NCI-H526 (cell line): ENCODE results near the gene TMEM119.
A peak's percentile ranks its signal among the peaks of the same experiment; 100 is the strongest.

ENCODE experiments used
- DNase-seq, 2 experiments: peaks; one replicate each; lab custom pipeline; 2025; lab: John Stamatoyannopoulos, UW

The TMEM119 gene, protein sequence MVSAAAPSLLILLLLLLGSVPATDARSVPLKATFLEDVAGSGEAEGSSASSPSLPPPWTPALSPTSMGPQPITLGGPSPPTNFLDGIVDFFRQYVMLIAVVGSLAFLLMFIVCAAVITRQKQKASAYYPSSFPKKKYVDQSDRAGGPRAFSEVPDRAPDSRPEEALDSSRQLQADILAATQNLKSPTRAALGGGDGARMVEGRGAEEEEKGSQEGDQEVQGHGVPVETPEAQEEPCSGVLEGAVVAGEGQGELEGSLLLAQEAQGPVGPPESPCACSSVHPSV

DNA sequence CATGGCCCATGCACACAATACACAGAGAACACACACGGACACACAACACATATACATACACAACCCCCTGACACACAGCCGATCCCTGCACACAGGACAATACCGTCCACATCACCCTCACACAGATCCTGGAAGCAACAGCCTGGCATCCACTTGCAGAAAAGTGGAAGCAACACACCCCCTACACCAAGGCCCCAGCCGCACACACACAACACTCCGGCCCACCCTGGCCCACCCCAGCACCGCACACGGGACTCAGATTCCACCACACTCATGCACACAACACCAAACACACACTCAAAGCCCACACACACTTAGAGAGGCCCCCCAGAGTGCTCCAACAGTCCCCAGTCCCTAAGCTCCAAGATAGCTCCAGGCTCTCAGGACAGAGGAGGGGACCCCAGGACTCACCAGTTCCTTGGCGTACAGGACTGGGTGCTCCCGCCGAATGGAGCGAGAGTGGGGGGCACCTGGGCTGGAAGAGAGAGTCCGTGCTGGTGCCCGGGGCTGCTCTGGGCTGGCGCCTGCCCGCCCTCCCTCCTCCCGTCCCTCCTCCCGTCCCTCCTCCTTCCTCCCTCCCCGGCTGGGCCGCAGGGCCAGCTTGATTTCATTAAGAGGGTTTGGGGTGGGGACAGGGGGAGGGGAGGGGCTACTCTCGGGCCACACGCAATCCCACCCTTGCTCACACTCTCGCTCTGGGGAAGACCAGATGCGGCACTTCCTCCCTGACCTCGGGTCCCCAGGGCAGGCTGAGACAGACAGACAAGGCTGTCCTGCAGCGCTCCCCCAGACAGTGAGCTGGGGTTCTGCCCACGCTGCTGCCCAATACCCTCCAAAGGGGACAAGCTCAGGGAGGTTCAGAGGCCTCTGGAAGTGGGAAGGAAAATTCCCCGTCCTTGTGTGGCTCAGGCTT is at the start of gene TMEM119:
Gene TMEM119, minus strand, starts transcription at position 526 of the 913 bp plus-strand sequence. CDS start 5,701 bp downstream, outside the sequence.
- DNase-seq: no peak

DNA sequence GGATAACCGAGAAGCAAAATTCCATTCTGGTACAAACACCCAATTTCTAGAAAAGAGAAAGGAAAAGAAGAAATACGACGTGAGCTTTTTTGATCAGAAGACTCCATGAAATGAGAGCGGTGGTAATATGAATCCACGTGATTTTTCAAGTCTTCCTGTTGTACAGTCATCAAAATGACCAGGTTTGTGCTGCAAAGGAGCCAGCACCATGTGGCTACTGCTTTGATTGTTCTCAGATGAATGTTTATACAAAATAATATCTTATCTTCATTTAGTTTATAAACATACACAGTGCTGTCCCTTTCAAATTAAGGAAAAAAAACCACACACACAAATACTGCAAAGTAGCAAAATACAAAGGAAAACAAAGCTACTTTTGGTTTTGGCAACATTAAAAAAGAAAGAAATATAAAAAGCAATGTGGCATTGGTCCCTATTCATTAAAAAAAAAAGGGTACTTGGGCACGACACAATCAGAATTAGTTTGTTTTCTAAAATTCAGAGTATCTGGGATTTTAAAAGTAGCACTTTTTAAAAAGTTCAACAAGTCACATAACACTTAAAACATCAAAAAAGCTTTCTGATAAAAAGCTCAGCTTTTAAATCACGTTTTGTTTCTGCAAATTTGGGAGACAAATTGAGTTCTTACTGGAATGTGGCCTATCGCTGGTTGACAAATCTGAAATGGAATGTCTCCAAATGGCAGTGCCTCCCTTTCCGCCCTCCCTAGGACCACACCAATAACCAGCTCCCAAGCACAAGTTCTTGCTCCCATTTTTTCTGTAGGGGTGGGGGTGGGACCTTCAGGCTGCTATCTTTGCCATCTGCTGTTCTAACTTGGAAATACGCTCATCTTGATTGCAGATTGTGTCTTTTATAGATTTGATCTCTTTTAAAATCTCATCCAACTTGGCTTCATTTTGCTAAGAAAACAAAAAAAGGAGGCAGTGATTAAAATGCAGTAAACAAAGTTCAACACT is 49.0 kb upstream of the TMEM119 start:
- DNase-seq: no peak

DNA sequence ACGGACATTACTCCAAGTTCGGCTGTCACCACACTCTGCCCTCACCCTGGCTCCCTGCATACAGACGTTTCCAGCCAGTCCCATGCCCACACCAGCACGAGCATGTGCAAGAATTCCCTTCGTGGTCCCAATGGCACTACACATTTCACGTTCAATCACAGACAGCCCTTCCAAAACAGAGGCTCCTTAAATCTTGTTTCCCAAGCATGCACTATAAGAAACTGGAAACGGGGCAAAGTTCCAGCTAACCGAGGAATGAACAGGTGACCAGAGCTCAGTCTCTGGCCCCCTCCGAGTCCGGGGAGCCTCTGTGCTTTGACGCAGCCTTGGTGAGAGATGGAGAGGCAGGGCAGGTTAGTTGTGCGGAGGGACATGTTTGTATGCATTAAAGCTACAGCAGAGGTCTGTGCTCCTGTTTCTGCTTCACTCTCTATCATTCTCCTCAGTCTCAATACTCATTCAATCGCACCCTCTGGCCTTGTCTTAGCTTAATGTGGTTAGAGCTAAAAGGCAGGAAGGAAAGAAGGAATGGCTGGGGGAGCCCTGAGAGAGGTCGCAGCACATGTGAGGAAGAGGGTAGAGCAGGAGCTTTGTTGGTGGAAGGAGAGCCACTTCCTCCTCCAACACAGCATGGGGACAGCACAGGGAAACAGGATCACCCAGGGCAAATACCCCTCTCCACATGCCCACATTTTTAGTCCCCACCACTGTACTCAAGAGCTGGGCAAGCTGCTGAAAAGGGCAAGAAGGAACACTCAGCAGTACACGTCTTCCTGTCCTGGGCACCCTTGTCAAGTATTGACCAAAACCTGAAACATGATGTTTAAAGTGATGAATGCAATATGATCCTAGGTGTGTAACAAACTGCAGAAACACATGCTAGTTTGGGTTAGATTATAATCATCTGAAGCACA is 48.1 kb upstream of the TMEM119 start:
- no peak for DNase-seq

DNA sequence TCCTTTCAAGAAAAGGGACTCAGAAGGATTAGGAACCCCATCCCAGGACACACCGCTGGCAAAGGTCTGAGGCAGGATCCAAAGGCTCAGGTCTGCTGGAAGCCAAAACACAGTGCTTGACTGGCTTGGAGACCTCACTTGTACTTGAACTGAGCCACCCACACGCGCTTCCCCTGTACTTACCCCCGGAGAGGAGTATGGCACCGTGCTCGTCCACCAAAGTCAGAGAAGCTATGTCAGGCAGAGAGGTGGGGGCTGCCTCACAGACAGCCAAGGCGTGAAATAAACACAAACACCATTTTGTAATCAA is 46.9 kb upstream of the TMEM119 start:
- no peak for DNase-seq

DNA sequence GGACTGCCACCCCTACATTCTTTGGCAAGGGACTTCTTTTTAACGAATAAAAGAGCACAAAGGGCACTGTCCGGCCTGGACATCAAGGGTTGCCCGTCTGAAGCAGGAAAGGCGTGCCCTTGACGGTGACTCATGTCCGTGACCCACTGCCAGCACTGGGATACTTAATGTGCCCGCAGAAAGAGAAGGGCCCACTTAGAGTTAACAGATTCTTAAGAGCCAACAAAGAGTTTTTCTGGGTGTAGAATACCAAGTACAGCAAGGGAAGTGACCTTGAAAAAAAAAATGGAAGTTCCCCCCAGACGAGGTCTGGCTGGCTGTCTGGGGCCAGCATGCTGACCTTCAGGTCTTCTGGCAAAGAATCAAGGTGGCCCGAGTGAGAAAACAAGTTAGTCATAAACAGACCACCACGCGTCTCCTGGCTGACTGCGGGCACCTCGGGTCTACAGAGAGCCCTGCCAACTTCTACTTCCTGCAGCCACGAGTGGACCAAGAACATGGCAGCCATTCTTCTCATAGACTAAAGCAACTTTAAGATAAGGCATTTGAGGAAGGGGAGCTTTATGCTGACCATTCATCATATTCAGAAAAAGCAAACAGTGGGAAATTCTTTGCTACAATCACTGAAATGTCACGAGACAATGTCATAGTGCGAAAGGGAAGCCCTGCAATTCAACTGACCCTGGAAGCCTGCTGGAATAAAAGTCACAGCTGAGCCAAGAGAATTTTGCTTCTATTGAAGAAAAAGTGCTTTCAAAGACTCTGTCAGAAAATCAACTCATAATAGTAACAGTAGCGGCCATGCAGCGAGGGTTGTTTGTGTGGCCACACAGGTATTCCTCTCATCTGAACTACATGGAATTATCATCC is 46.3 kb upstream of the TMEM119 start:
- DNase-seq: no peak

DNA sequence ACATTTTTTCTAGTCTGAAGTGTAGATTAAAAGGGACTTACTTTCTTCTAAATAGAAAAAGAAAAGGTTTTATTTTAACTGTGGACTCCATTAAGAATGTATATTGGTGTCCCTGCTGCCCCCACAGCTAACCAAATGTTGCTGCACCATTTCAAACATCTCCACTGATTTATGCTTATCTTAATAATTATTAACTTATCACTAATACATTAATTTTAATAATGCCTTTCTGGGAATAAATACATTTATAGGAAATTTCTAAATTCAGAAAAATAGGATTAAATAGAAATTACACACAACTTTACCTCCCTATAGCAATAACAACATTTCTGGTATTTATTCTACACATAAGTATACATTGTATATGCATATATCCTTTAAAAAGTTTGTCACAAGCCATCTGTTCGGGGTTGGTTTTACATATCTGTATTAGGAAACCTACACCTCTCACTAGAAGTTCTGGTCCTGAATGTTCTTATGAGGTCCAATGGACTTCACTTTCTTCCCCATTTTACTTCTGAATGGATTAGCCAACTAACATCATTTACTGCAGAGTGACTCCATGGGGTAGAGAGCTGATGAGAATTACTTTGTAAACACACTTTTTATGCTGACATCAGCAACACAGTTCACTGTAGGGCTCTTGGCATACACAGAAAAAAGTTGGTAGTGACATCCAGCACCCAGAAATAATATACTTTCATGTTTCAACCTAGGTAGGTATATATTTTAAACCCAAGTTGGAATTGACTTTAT is 45.2 kb upstream of the TMEM119 start:
- no peak for DNase-seq

DNA sequence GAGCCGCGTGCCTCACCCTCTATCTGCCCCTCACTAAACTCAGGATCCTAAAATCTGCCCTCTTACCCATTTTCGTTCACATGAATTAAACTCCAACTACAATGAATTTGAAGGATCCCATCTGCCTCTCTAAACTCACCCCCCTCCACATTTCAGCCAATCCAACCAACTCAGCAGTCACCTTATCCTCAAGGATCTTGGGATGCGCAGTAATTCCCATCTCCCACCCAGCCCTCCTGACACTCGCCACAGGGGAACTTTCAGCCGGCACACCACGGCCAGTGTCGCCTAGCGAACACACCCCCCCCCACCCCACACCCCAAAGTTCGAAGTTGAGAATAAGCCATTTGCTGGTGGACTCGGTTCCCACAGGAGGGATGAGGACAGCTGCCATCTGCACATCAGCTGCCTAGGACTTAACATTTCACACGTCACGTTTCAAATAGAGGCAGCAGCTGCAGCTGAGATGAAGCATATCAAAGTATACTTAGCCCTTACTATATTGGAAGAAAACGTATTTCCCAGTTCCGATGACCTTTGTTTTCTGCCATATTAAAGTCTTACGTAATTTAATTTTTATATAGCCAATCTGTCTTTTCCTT is 44.5 kb upstream of the TMEM119 start:
- no peak for DNase-seq

DNA sequence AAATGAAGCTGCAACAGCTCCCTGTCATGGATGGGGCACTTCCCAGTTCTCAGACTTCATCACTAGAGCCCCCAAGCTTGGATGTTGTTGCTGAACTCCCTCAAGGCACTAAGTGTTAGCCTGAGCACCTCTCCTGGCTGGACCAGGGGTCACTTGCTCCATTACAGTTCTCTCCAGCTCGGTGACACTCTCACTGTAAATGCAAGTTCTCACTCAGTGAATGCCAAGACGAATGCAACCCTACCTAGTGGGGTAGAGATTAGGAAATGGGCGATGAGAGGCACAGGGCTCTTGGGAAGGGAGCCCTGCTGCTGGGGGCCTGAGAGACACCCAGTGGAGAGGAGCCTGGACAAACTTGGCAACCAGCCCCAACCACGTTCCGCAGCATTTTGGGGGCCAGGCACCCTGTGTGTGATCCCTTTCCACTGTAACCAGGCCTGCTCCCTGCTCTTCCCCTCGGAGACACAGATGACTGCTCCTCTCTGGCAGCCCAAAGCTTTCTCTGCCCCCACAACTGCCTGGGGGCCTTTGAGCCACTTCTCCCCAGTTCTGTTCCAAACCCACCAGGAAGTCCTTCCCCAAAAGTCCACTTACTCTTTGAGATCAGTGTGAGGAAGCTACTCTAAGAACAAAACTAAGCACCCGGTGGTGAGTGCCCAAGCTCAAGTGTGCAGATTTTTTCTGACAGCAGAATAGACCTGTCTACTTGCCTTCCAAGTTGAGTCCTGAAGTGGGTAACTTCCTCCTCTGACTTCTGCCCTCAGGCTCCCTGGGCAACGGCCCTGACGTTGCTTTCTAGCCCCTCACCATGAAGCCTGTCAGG is 43.8 kb upstream of the TMEM119 start:
- no peak for DNase-seq

DNA sequence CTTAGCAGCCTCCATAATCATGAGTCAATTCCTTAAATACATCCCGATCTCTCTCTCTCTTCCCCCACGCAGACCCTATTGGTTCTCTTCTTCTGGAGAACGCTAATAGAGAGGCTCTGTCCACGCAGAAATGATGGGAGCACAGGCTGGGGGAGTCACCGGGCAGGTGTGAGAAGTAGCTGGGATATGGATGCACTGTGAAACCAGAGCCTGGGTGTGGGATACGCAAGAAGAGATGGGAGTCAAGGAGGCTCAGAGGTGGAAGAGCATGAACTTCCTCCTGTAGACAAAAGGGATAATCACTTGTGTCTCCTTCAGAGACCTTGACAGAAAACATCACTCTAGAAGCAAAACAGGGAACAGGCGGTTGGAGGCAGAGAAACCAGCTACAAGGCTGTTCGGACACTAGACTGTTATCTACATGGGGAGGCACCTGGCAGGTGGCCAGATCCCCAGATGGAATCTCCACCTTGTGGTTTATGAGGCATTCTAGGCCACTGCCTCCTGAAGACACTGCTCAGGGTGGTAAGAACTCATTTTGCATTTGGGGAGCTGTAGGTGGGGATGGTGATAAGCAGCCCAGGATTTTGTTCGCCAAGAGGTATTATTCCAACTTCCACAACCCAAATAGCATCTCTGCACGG is 43.0 kb upstream of the TMEM119 start:
- peak in 1 of 2 experiments; percentile 7 for DNase-seq

DNA sequence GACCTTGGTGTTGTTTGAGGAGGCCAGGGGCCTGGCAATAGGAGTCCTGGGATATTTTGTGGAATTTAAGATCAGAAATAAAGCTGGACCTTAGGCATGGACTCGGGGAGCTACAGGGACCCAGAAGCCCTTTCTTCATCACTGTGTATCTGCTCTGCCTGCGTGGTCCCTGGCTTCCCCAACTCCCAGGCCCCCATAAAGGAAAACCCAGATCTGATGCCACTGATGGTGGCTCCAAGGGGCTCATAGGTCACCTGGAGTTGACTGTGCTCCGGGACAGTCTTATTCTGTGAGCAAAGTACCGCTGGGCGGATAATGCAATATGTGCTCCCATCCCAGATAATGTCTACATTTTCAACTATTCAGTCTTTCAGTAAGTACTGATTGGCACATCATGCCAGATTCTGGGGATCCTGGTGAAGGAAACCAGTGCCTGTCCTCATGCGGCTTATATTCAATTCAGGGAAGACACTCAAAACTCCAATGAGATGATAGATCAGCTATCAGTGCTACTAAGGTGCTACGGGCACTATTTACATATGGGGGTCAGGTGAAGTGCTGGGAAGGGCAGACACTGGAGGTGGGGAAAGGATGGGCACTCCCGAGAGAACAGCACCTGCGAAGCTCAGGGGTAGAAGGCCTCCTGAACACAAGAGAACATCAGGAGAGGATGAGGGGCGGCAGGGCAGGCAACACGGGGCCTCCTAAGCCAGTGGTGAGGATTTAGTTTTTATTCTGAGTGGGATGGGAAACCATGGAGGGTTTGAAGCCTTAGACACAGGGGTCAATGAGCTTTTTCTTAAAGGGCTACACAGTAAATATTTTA is 41.3 kb upstream of the TMEM119 start:
- no peak for DNase-seq

DNA sequence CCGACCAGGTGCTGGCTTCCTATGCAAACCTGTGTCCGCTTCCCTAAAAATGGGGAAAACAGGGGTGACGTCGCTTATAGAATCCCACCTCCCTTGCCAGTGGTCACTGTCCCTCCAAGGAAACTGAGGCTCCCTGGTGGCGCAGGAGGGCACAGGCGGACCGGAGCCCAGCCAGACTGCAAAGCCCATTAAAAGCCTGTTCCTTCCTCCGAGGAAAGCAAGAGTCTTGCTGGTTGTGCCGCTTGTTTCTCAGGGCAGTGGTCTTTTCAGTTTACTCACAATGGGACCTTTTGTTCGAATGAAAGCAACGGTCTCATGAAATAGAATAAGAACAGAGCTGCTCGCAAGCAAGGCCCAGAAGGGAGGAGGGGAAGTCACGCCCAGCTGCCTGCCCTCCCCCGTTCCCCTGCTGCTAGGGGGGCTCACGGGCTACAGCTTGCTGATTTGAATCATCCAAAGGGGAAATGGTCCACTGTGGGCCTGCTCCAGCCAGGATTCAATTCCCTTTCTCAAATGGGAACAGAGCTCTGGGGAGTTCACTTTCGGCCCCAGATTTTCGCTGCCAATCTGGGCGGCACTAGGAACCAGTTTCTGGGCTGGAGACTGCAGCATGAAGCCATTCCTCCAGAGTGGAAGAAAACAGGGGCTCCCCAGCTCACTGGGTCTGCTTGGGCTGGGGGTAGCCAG is 40.4 kb upstream of the TMEM119 start:
- peak; percentile 88 to 91 for DNase-seq

DNA sequence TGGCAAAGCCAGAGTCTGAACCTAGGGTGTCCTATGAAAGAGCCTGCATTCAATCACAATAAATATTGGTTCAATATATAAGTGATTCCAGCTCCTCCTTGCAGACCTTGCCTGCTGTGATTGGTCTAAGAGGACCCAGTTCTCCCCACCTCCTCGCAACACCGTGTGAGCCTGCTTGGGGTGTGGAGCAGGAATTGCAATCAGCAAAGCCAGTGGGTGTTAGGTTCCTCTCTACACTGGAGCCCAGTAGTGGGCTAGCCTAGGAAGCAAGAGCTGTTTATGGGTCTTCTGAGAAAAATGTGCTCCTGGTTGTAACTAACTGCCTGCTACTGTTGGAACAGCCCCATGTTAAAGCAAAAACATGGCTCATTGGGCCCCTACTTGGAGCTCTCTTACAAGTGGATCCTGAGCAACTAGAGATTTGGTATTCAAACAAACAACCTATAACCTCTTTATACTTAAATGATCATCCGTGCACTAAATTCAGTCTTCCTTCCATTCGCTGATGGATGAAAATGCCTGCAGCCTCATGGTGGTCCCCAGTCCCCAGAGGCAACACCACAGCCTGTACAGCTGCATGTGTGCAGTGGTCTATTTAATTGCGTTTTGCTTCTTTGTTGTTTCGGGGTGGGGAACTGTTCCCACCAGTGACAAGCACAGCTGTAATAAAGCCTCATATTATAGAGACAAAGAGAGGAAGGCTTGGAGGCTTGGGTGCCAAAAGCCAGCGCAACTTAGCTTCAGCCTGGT is 39.5 kb upstream of the TMEM119 start:
- peak in 1 of 2 experiments; percentile 61 for DNase-seq

DNA sequence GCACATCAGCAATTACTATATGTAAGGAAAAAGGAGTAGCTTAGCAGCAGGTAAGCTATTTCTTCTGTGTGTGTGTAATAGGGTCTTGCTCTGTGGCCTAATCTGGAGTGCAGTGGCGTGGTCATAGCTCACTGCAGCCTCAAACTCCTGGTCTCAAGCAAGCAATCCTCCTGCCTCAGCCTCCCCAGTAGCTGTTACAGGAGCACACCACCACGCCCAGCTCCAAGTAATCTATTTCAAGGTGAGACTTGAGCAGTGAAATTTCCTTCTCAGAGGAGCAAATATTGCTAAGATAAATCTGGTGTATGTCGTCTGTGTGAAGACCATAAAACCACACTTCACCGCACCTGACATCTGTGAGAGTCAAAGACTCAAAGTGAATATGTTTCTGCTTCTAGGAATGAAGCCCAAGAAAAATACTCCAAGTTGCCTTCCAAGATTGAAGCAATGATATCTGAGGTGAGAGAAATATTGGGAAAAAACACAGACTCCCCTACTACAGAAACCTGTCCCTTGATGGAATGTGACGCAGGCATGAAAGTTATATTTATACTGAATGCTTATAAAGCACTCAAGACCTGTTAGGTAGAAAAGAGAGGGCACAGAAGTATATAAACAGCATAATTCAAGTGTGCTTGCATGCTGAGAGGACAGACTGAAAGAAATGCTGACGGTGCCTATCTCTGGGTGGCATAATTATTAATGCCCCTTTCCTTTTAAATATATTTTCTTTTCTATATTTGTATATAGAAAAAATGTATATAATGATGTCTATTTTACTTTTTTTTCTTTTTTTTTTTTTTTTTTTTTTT is 38.3 kb upstream of the TMEM119 start:
- peak in 1 of 2 experiments; percentile 48 for DNase-seq
